ENCODE results near the gene IQCN.

Gene IQCN

GRCh38 chr19:18310966-18311365, 36.7 kb upstream of the IQCN start:
- CTCF ChIA-PET = interaction anchor here (0.6 to 0.9 kb wide), 3 partner anchors 31 to 125 kb away, joined by 3 to 5 read pairs (median 4); no protein-coding TSS in a partner anchor
- Histone ChIP-seq H3K27ac (ENCODE audit: extremely low read depth, low read depth, low read length) (no peak overlapping the region), H3K4me3 (ENCODE audit: low read depth, low read length) (no peak overlapping the region), H3K4me1 (ENCODE audit: control insufficient read depth, insufficient read depth, low read length) (no peaks in the 10 kb centered on the region), H3K9me3 (ENCODE audit: control insufficient read depth, insufficient read depth, low read depth, low read length) (no peaks in the 10 kb centered on the region), H3K36me3 (ENCODE audit: control insufficient read depth in 2 of 2, insufficient read depth in 1 of 2, low read length in 2 of 2) (peaks cover 10 to 94% of the 10 kb centered on the region in 2 experiments; a peak in 2 of 3 replicates)
- TF ChIP-seq KLF9 (tag by site-specific recombination; IDR thresholded peaks at IDR 0.05; ENCODE audit: low read depth) (no peak), ZBTB20 (tag by site-specific recombination; IDR thresholded peaks at IDR 0.05) (no peak), ZNF664 (tag by site-specific recombination; IDR thresholded peaks at IDR 0.05) (no peak), MZF1 (tag by site-specific recombination; IDR thresholded peaks at IDR 0.05; ENCODE audit: borderline replicate concordance) (no peak)
- POLR2A ChIA-PET = interaction anchor here (1.9 kb wide), 1 partner anchor 31 kb away, joined by 10 read pairs; the partner anchor contains the start of gene JUND

GRCh38 chr19:18310118-18310909, 36.1 kb upstream of the IQCN start:
- ChIA-PET POLR2A (interaction anchor here (1.9 kb wide), 1 partner anchor 30 kb away, joined by 10 read pairs; the partner anchor contains the start of gene JUND), CTCF (interaction anchor here (0.6 to 0.8 kb wide), 2 partner anchors 31 to 102 kb away, joined by 4 to 5 read pairs; no protein-coding TSS in a partner anchor)
- Histone ChIP-seq H3K4me3 (ENCODE audit: low read depth, low read length) (no peak overlapping the region), H3K27ac (ENCODE audit: extremely low read depth, low read depth, low read length) (no peak overlapping the region), H3K9me3 (ENCODE audit: control insufficient read depth, insufficient read depth, low read depth, low read length) (no peaks in the 10 kb centered on the region), H3K36me3 (ENCODE audit: control insufficient read depth in 2 of 2, insufficient read depth in 1 of 2, low read length in 2 of 2) (peaks cover 10 to 89% of the 10 kb centered on the region in 2 experiments; a peak in 2 of 3 replicates), H3K4me1 (ENCODE audit: control insufficient read depth, insufficient read depth, low read length) (no peaks in the 10 kb centered on the region)
- TF ChIP-seq ZNF791 (tag by site-specific recombination; IDR thresholded peaks at IDR 0.05) (no peak), ZBTB48 (tag by site-specific recombination; IDR thresholded peaks at IDR 0.05) (no peak), ZNF394 (tag by site-specific recombination; IDR thresholded peaks at IDR 0.05; ENCODE audit: borderline replicate concordance) (peak; percentile 71; the same call in 1 of the 2 replicates), YY2 (tag by site-specific recombination; IDR thresholded peaks at IDR 0.05) (no peak), ZNF146 (tag by site-specific recombination; IDR thresholded peaks at IDR 0.05) (no peak)

- Histone ChIP-seq H3K27ac (ENCODE audit: extremely low read depth, low read depth, low read length) (no peak overlapping the region), H3K4me1 (ENCODE audit: control insufficient read depth, insufficient read depth, low read length) (0 out of 2 replicates have a peak, but pooled peaks cover 4% of the 10 kb centered on the region), H3K36me3 (ENCODE audit: control insufficient read depth in 2 of 2, insufficient read depth in 1 of 2, low read length in 2 of 2) (peaks cover 10 to 84% of the 10 kb centered on the region in 2 experiments; a peak in 2 of 3 replicates), H3K9me3 (ENCODE audit: control insufficient read depth, insufficient read depth, low read depth, low read length) (no peaks in the 10 kb centered on the region), H3K4me3 (ENCODE audit: low read depth, low read length) (no peak overlapping the region)
- TF ChIP-seq ZFP3 (tag by site-specific recombination; IDR thresholded peaks at IDR 0.05; ENCODE audit: low read depth) (no peak), KLF8 (tag by site-specific recombination; IDR thresholded peaks at IDR 0.05) (no peak; the same call in 1 of the 2 replicates), ZNF629 (tag by site-specific recombination; IDR thresholded peaks at IDR 0.05) (no peak), KLF9 (tag by site-specific recombination; IDR thresholded peaks at IDR 0.05; ENCODE audit: low read depth) (peak; percentile 35; the same call in 1 of the 2 replicates)
- ChIA-PET POLR2A (interaction anchor here (1.7 to 1.9 kb wide), 2 partner anchors 28 to 29 kb away, joined by 7 to 10 read pairs; partner anchors contain the start of gene JUND), CTCF (interaction anchor here (1.4 kb wide), 1 partner anchor 30 kb away, joined by 6 read pairs; no protein-coding TSS in a partner anchor)
Observed at GRCh38 chr19:18309525-18310064, 35.3 kb upstream of the IQCN start.

- Histone ChIP-seq H3K27ac (ENCODE audit: extremely low read depth, low read depth, low read length) (no peak overlapping the region), H3K36me3 (ENCODE audit: control insufficient read depth in 2 of 2, insufficient read depth in 1 of 2, low read length in 2 of 2) (peaks cover 10 to 79% of the 10 kb centered on the region in 2 experiments; a peak in 2 of 3 replicates), H3K4me1 (ENCODE audit: control insufficient read depth, insufficient read depth, low read length) (peaks cover 5% of the 10 kb centered on the region; the same call in 1 of the 2 replicates), H3K4me3 (ENCODE audit: low read depth, low read length) (no peak overlapping the region), H3K9me3 (ENCODE audit: control insufficient read depth, insufficient read depth, low read depth, low read length) (no peaks in the 10 kb centered on the region)
- ChIA-PET POLR2A (interaction anchor here (1.7 kb wide), 1 partner anchor 28 kb away, joined by 7 read pairs; the partner anchor contains the start of gene JUND), CTCF (interaction anchor here (1.4 kb wide), 1 partner anchor 30 kb away, joined by 6 read pairs; no protein-coding TSS in a partner anchor)
- TF ChIP-seq ZNF521 (tag by site-specific recombination; IDR thresholded peaks at IDR 0.05) (no peak), ZNF350 (tag by site-specific recombination; IDR thresholded peaks at IDR 0.05) (no peak), ZNF394 (tag by site-specific recombination; IDR thresholded peaks at IDR 0.05; ENCODE audit: borderline replicate concordance) (no peak), REST (tag by site-specific recombination; IDR thresholded peaks at IDR 0.05) (no peak), ZNF624 (tag by site-specific recombination; IDR thresholded peaks at IDR 0.05) (no peak), KLF16 (tag by site-specific recombination; IDR thresholded peaks at IDR 0.05) (no peak), ZFP37 (tag by site-specific recombination; IDR thresholded peaks at IDR 0.05) (no peak), SP7 (tag by site-specific recombination; IDR thresholded peaks at IDR 0.05) (no peak), ZNF785 (tag by site-specific recombination; IDR thresholded peaks at IDR 0.05) (no peak)
Observed at GRCh38 chr19:18308948-18309325, 34.7 kb upstream of the IQCN start.
